T1000 (cell line): ENCODE measurements around the gene OR4D11.

Experiments
- DNase-seq: peaks from one replicate; lab custom pipeline; 2025; ENCODE audit warnings: mixed read lengths; lab: John Stamatoyannopoulos, UW

The OR4D11 gene

DNA sequence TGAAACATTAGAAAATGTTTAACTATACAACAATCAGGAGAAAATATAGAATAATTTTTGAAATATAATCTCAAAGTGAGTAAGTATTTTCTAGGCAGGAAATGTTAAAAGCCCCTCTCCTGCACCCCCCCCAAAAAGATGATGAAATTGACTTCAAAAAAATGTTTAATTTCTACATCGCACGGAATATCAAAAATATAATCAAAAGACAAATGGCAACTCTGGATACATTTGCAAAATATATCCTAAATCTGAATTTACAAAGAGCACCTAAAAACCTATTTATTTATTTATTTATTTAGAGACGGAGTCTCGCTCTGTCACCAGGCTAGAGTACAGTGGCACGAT is 44.9 kb downstream of the OR4D11 start:
- DNase-seq: no peak

DNA sequence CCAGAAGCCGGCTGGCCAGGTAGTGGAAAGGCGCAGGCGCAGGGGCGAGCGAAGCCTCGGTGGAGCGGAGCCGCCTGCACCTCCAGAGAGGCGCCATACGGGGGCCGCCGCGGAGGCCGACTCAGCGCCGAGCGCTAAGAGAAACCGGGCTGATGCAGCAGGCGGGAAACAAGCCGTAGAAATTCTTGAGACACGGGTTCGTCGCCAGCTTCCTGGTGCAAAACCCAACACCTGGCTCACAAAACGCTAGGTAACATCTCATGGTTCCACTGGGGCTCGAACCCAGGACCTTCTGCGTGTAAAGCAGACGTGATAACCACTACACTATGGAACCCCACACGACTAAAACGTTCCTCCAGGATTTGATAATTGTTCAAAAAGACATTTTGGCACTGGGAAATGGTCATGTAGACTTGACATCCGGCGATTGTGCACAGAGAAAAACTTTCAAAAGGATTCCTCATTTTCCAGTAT is 47.0 kb downstream of the OR4D11 start:
- DNase-seq: peak; percentile 84

DNA sequence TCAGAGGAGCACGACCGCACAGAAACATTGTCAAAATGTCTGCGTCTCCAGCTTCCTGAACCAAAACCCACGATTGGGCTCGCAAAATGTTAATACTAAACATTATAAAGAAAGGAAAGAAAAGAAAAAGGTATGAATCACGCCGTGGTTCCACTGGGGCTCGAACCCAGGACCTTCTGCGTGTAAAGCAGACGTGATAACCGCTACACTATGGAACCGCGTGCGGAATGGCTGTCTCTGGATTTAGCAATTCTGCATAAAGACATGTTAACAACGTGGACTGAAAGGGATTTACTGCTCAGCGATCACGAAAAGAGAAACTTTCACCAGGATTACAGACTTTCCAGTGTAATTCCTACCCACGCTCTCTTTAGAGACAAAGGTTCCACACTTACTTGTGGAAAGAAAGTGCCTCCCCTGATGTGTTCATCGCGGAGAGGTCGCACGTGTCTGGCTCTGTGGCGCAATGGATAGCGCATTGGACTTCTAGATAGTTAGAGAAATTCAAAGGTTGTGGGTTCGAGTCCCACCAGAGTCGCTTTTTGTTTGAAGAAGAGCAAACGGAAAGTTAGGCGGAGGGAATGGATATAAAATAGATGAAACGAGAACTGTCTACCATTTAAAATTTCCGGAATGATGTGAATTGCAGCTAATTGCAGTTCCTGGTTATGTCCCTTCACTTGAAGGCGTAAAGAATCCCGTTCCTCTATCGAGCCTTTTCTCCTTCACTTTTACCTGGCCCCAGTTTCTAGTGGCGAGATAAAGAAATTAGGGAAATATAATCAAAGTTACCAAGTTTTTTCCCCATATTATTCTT is 47.7 kb downstream of the OR4D11 start:
- DNase-seq: peak; percentile 84

DNA sequence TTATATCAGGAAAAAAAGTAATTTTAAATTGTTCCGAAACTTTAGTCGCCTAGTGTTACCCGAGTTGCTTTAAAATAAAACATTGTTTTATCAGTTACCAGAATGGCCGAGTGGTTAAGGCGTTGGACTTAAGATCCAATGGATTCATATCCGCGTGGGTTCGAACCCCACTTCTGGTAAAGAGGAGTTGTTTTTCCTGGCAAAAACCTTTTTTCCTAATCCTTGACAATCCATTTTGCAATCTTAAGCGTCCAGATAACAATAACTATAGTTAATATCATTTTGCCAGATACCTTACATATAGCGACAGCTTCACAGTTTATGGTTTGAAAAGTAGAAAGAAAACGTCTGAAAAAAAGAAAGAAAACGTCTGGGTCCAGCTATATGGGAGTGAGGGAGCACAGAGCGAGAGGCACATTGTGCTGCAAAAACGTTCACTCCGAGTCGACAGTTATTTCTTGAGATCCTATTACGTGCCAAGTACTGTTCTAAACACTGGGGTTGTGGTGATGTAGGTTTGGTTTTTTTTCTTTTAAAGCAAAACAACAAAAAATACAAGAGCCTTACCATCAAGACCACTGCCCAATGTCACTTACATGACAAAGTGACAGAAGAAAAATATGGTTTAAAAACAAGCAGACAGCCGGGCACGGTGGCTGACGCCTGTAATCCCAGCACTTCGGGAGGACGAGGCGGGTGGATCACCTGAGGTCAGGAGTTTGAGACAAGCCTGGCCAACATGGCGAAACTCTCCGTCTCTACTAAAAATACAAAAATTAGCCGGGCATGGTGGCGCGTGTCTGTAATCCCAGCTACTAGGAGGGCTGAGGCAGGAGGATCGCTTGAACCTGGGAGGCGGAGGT is 48.5 kb downstream of the OR4D11 start:
- peak; percentile 20 for DNase-seq

DNA sequence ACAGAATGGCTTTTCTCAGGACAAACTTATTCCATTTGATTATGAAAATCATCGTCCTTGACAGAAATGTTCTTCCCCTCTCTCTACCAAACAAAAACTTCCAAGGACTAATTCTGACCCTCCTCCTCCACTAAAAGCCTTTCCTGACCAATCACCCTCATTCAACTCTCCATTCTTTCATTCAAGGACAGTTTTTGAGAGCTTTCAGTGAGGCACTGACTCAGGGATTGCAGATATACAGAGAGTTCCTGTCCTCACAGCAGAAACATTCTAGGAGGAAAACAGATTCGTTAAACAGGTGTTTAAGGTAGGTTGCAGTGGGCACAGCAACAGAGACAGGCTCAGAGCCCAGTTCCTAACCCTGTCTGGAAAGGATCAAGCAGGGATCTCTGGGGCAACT is 49.5 kb downstream of the OR4D11 start:
- DNase-seq: no peak

DNA sequence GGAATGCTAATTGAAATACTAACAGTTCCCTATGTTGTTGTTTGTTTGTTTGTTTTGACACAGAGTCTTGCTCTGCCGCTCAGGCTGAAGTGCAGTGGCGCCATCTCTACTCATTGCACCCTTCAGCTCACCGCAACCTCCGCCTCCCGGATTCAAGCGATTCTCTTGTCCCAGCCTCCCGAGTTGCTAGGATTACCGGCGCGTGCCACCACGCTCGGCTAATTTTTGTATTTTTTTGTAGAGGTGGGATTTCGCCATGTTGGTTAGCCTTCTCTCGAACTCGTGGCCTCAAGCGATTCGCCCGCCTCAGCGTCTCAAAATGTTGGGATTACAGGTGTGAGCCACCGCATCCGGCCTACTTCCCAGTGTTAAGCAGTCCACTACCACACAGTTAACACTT is 49.9 kb downstream of the OR4D11 start:
- DNase-seq: no peak
